Neuronal stem cell (in vitro differentiated cells): ENCODE results near the gene KCNQ1.

Experiments used
- DNase-seq: peaks from one replicate; pipeline ENCODE4 v3.0.0-alpha.2; 2013; ENCODE audit warnings: low spot score
- H2AFZ ChIP-seq: one replicate; pipeline ENCODE4 v1.6.1; 2013; ENCODE audit warnings: mild to moderate bottlenecking, low read length, inconsistent platforms
- H2AK5ac ChIP-seq: 2 replicates; pipeline ENCODE4 v1.6.1; 2013; ENCODE audit warnings: low read depth, mild to moderate bottlenecking, inconsistent platforms, low read length, moderate library complexity, mixed read lengths
- H2BK120ac ChIP-seq: 2 replicates; pipeline ENCODE4 v1.6.1; 2013; ENCODE audit warnings: low read depth, mild to moderate bottlenecking, inconsistent platforms, low read length, moderate library complexity, mixed read lengths
- H2BK12ac ChIP-seq: one replicate; pipeline ENCODE4 v1.6.1; 2013; ENCODE audit warnings: low read length, inconsistent platforms
- H2BK15ac ChIP-seq: 2 replicates; pipeline ENCODE4 v1.6.1; 2013; ENCODE audit warnings: mild to moderate bottlenecking, low read length, inconsistent platforms, mixed read lengths
- H2BK5ac ChIP-seq: one replicate; pipeline ENCODE4 v1.6.1; 2013; ENCODE audit warnings: inconsistent platforms, mild to moderate bottlenecking, low read length, moderate library complexity
- H3K14ac ChIP-seq: one replicate; pipeline ENCODE4 v1.6.1; 2013; ENCODE audit warnings: low read length, inconsistent platforms
- H3K18ac ChIP-seq: 2 replicates; pipeline ENCODE4 v1.6.1; 2013; ENCODE audit warnings: low read length, inconsistent platforms
- H3K23ac ChIP-seq: 2 replicates; pipeline ENCODE4 v1.6.1; 2013; ENCODE audit warnings: low read depth, mild to moderate bottlenecking, mixed read lengths, low read length, inconsistent platforms; ENCODE audit not compliant: poor library complexity
- H3K27ac ChIP-seq: replicated peaks from 3 replicates; pipeline ENCODE4 v1.5.1; 2013; ENCODE audit warnings: low read length, inconsistent platforms
- H3K27me3 ChIP-seq, 3 experiments: 2 replicates each; pipeline ENCODE4 v1.6.1; 2013; ENCODE audit warnings: low read length in 3 of 3, mild to moderate bottlenecking in 2 of 3, inconsistent platforms in 1 of 3, low read depth in 1 of 3, mixed read lengths in 1 of 3, moderate library complexity in 1 of 3; ENCODE audit not compliant: control insufficient read depth in 3 of 3, insufficient read depth in 3 of 3
- H3K36me3 ChIP-seq, 2 donors: replicated peaks in 1 of 2; 2 replicates each; pipeline ENCODE4 v1.6.1; 2013; ENCODE audit warnings: low read length in 2 of 2; ENCODE audit not compliant: control insufficient read depth in 2 of 2, insufficient read depth in 2 of 2
- H3K4ac ChIP-seq: 2 replicates; pipeline ENCODE4 v1.6.1; 2013; ENCODE audit warnings: inconsistent platforms, mild to moderate bottlenecking, low read length, moderate library complexity
- H3K4me1 ChIP-seq, 2 donors: 1 replicate in 1 of 2; 2 replicates in 1 of 2; pipeline ENCODE4 v1.6.1; 2013; ENCODE audit warnings: low read length in 2 of 2, low read depth in 1 of 2; ENCODE audit not compliant: control insufficient read depth in 2 of 2, insufficient read depth in 1 of 2
- H3K4me2 ChIP-seq: one replicate; pipeline ENCODE4 v1.6.1; 2013; ENCODE audit warnings: mild to moderate bottlenecking, low read length, inconsistent platforms; ENCODE audit not compliant: insufficient read depth, poor library complexity, severe bottlenecking
- H3K4me3 ChIP-seq, 2 donors: 2 replicates each; pipeline ENCODE4 v1.5.1; 2013; ENCODE audit warnings: low read length in 2 of 2, mild to moderate bottlenecking in 2 of 2, inconsistent platforms in 1 of 2, moderate library complexity in 1 of 2
- H3K79me1 ChIP-seq: one replicate; pipeline ENCODE4 v1.6.1; 2013; ENCODE audit warnings: low read depth, mild to moderate bottlenecking, inconsistent platforms, low read length, moderate library complexity
- H3K9ac ChIP-seq: one replicate; pipeline ENCODE4 v1.6.1; 2013; ENCODE audit warnings: mild to moderate bottlenecking, low read depth, low read length, inconsistent platforms; ENCODE audit not compliant: poor library complexity
- H3K9me3 ChIP-seq, 2 donors: replicated peaks in 1 of 2; 2 replicates each; pipeline versions ENCODE3 to v1.6.1; 2013; ENCODE audit warnings: low read length in 2 of 2, mild to moderate bottlenecking in 2 of 2, inconsistent platforms in 1 of 2, low read depth in 1 of 2, mixed read lengths in 1 of 2, moderate library complexity in 1 of 2; ENCODE audit not compliant: control insufficient read depth in 2 of 2, insufficient read depth in 1 of 2
- H4K8ac ChIP-seq: one replicate; pipeline ENCODE4 v1.6.1; 2013; ENCODE audit warnings: low read depth, mild to moderate bottlenecking, inconsistent platforms, low read length, moderate library complexity
- H4K91ac ChIP-seq: one replicate; pipeline ENCODE4 v1.6.1; 2013; ENCODE audit warnings: low read length, low read depth, mild to moderate bottlenecking, inconsistent platforms; ENCODE audit not compliant: poor library complexity
- WGBS, 2 donors: extraction: QIAGEN DNeasy Blood & Tissue Kit; methylation state at CpG; one replicate each; pipeline ENCODE4 v1.1.7; 2013; ENCODE audit warnings: missing lambda C conversion rate in 2 of 2, mixed read lengths in 1 of 2; ENCODE audit not compliant: insufficient read length in 2 of 2, insufficient replicate concordance in 1 of 2; ENCODE audit errors: extremely low coverage in 2 of 2; 5-methylcytosine and 5-hydroxymethylcytosine counted together

KCNQ1 gene

DNA sequence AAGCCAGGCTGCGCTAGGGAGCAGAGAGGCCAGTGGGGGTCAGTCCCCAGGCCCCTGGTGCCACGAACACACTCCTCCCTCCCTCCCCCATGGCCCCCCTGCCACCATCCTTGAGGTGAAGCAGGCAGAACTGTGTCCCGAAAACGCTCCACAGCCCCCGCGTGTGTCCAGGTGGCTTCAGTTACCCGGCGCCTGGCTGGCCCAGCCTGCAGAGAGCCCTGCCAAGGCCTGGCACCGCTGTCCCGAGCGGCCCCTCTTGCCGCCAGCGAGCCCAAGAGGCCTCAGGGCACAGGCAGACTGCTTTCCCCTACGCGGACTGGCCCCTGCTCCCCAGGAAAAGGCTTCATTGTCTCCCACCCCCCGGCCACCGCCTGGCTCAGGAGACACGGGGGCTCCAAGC lies 413.1 kb downstream of the KCNQ1 start:
- Histone ChIP-seq H4K8ac (no peak overlapping the region), H2AFZ (no peak overlapping the region), H3K18ac (peak overlapping the region; percentile 90), H3K9me3 (no peaks in the 10 kb centered on the region), H3K4me1 (peaks cover 7 to 23% of the 10 kb centered on the region in 2 donors), H3K4me3 (no peak overlapping the region), H3K4me2 (no peak overlapping the region), H2BK12ac (peak overlapping the region; percentile 80), H3K36me3 (peaks cover 0 to 1% of the 10 kb centered on the region in 2 donors), H3K79me1 (no peaks in the 10 kb centered on the region), H2BK120ac (no peak overlapping the region), H3K9ac (no peak overlapping the region), H2AK5ac (peak overlapping the region; percentile 98), H3K27ac (no peak overlapping the region), H2BK5ac (no peak overlapping the region), H3K23ac (peak overlapping the region; percentile 62), H2BK15ac (peak overlapping the region; percentile 97), H4K91ac (no peak overlapping the region), H3K14ac (peak overlapping the region; percentile 50), H3K4ac (no peak overlapping the region), H3K27me3 (peaks cover 6 to 56% (median 22%) of the 10 kb centered on the region in 3 experiments)
- DNase-seq: no peak
- no CpG with 5 or more reads among the region's 18 CpGs for whole genome bisulfite sequencing, 2 donors

DNA sequence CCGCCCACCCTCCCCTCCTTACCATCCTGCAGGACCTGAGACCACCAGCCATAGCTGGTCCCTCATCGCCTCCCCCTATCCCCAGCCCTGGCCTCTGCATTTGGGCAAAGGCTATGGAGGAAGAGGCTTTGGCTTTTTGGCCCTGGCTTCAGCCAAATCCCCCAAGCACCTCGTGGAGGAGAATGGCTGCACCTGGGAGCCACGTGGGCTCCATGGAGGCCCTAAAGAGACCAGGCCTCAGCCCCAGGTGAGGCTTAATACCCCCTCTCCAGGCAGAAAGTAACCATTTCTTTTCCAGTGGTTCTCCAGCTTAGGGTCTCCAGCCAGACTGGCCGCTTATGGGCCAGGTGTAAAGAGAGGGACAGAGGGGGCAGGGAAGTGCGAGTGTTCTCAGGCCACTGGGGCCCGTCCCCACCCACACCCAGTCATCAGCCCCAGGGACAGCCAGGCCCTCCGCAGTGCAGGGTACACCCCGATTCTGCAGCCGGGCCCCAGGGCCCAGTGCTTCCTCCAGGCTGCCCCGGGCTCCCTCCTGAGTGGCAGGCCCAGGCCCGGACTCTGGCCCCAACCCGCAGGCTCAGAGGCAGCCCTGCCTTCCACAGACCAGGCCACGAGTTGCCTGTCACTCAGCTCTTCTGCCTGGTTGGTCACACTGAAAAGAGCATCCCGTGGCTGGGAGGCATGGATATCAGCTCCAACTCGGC lies 414.3 kb downstream of the KCNQ1 start:
- H3K27me3 ChIP-seq: peaks cover 6 to 56% (median 23%) of the 10 kb centered on the region in 3 experiments
- no peak overlapping the region for H2BK12ac ChIP-seq
- H3K4me3 ChIP-seq: no peak overlapping the region
- no CpG with 5 or more reads among the region's 16 CpGs for WGBS, 2 donors
- H3K27ac ChIP-seq: no peak overlapping the region
- no peak overlapping the region for H2AFZ ChIP-seq
- H2AK5ac ChIP-seq: peak overlapping the region; percentile 66
- no peak overlapping the region for H4K91ac ChIP-seq
- H3K14ac ChIP-seq: no peak overlapping the region
- H3K79me1 ChIP-seq: peaks cover under 1% of the 10 kb centered on the region
- H3K36me3 ChIP-seq: peaks cover 0 to under 1% of the 10 kb centered on the region in 2 donors
- DNase-seq: no peak
- no peak overlapping the region for H3K9ac ChIP-seq
- H3K4me1 ChIP-seq: peaks cover 10 to 29% of the 10 kb centered on the region in 2 donors
- H3K4ac ChIP-seq: no peak overlapping the region
- H2BK5ac ChIP-seq: peak overlapping the region; percentile 30
- no peak overlapping the region for H3K23ac ChIP-seq
- H3K9me3 ChIP-seq: no peaks in the 10 kb centered on the region
- peak overlapping the region; percentile 74 for H2BK15ac ChIP-seq
- H3K4me2 ChIP-seq: no peak overlapping the region
- H4K8ac ChIP-seq: no peak overlapping the region
- peak overlapping the region; percentile 67 for H3K18ac ChIP-seq
- H2BK120ac ChIP-seq: peak overlapping the region; percentile 9

DNA sequence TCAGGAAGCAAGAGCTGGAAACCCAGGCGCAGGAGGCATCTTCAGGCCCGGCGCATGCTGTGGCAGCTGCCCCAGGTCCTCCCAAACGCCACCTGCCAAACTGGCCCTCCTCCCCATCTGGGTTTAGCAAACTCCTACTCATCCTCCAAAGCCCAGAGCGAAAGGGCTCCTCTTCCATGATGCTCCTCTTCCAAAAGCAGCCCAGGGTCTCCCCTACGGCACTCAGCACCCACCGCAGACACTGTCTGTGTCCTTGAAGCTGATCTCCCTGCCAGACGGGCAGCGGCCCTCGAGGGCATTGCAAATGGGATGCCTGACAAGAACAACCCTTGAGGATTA lies 414.9 kb downstream of the KCNQ1 start:
- Histone ChIP-seq H3K14ac (no peak overlapping the region), H3K18ac (peak overlapping the region; percentile 12), H3K79me1 (peaks cover 1% of the 10 kb centered on the region), H3K4me1 (peaks cover 10 to 29% of the 10 kb centered on the region in 2 donors), H2AK5ac (peak overlapping the region; percentile 33), H3K36me3 (no peaks in the 10 kb centered on the region), H3K23ac (no peak overlapping the region), H3K4me3 (no peak overlapping the region), H4K91ac (no peak overlapping the region), H3K27me3 (peaks cover 6 to 60% (median 28%) of the 10 kb centered on the region in 3 experiments), H3K4ac (no peak overlapping the region), H2BK15ac (no peak overlapping the region), H2AFZ (no peak overlapping the region), H2BK5ac (no peak overlapping the region), H3K27ac (no peak overlapping the region), H3K4me2 (no peak overlapping the region), H4K8ac (no peak overlapping the region), H3K9ac (peak overlapping the region; percentile 32), H2BK12ac (no peak overlapping the region), H2BK120ac (no peak overlapping the region), H3K9me3 (no peaks in the 10 kb centered on the region)
- no peak for DNase-seq
- WGBS, 2 donors: no CpG with 5 or more reads among the region's 10 CpGs

DNA sequence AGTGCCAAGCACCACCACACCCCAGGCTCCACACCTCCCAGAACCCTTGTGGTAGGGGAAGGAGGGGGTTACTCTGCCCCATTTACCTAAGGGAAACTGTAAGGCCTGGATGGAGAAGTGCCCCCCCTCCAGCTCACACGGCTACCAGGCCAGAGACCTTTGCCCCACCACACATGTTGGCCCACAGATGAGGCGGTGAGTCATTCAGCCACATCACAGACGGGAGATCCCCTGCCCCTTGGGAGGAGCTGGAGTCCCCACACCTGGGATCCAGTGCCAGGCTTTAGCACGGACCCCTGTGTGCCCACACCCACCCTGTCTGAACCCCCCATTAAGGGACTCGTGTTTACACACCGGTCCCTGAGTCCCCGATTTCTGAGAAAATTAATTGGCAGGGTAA lies 415.8 kb downstream of the KCNQ1 start:
- Histone ChIP-seq H3K4me2 (no peak overlapping the region), H3K4ac (no peak overlapping the region), H2BK5ac (no peak overlapping the region), H3K27ac (no peak overlapping the region), H3K36me3 (no peaks in the 10 kb centered on the region), H2AK5ac (peak overlapping the region; percentile 97), H3K9ac (no peak overlapping the region), H3K4me3 (no peak overlapping the region), H2BK15ac (peak overlapping the region; percentile 61), H3K27me3 (peaks cover 6 to 58% (median 29%) of the 10 kb centered on the region in 3 experiments), H2BK12ac (peak overlapping the region; percentile 7), H2BK120ac (no peak overlapping the region), H4K8ac (no peak overlapping the region), H2AFZ (no peak overlapping the region), H4K91ac (no peak overlapping the region), H3K14ac (peak overlapping the region; percentile 4), H3K23ac (no peak overlapping the region), H3K79me1 (peaks cover 1% of the 10 kb centered on the region), H3K4me1 (peaks cover 10 to 29% of the 10 kb centered on the region in 2 donors), H3K9me3 (no peaks in the 10 kb centered on the region), H3K18ac (peak overlapping the region; percentile 85)
- DNase-seq: no peak
- WGBS, 2 donors: no CpG with 5 or more reads among the region's 7 CpGs
